HepG2 (cell line): Measurements from ENCODE around the gene NCAPD2. TPM values are rescaled to one million over a fixed set of nuclear protein-coding genes. Genes with fewer than 3 reads are reported as not detected.

Experiments used
- ATF7 ChIP-seq, 2 experiments: fragments of 450-650 bp in 1 of 2; sonication (generic) in 1 of 2; formaldehyde crosslinking in 1 of 2; IDR thresholded peaks; 2 replicates each; pipeline versions ENCODE4 v1.4.0 to v1.6.1; 2016 to 2020; ENCODE audit warnings: antibody characterized with exemption in 1 of 2, mild to moderate bottlenecking in 1 of 2, missing genetic modification reagents in 1 of 2
- CC2D1A ChIP-seq: sonication (generic); formaldehyde crosslinking; IDR thresholded peaks from 2 replicates; pipeline ENCODE4 v1.8.1; 2023; ENCODE audit warnings: mild to moderate bottlenecking, missing genetic modification reagents
- DR1 ChIP-seq: sonication (generic); formaldehyde crosslinking; IDR thresholded peaks from 2 replicates; pipeline ENCODE4 v1.8.0; 2021; ENCODE audit warnings: mild to moderate bottlenecking, missing genetic modification reagents, inconsistent platforms
- ETV6 ChIP-seq: sonication (generic); formaldehyde crosslinking; conservative IDR thresholded peaks from 2 replicates; pipeline ENCODE4 v1.4.0; 2020; ENCODE audit warnings: missing genetic modification reagents
- GLI4 ChIP-seq: sonication (generic); formaldehyde crosslinking; IDR thresholded peaks from 2 replicates; pipeline ENCODE4 v1.5.1; 2020; ENCODE audit warnings: missing genetic modification reagents, mild to moderate bottlenecking, moderate library complexity, borderline replicate concordance
- IRF2 ChIP-seq: IDR thresholded peaks from 2 replicates; pipeline ENCODE4 v1.6.1; 2018; ENCODE audit warnings: missing genetic modification reagents, missing compliant biosample characterization
- IRX3 ChIP-seq: sonication (generic); formaldehyde crosslinking; IDR thresholded peaks from 2 replicates; pipeline ENCODE4 v1.8.1; 2023; ENCODE audit warnings: mild to moderate bottlenecking, low read depth, missing genetic modification reagents, borderline replicate concordance
- SSRP1 ChIP-seq: IDR thresholded peaks from 2 replicates; pipeline ENCODE4 v1.6.1; 2016; ENCODE audit warnings: control low read depth
- TAF1 ChIP-seq: sonication (generic); formaldehyde crosslinking; IDR thresholded peaks from 2 replicates; pipeline ENCODE4 v1.4.0; 2020; ENCODE audit warnings: missing genetic modification reagents
- TARDBP ChIP-seq: sonication (generic); formaldehyde crosslinking; IDR thresholded peaks from 2 replicates; pipeline ENCODE4 v1.8.0; 2022; ENCODE audit warnings: mild to moderate bottlenecking, missing genetic modification reagents
- ZFP36 ChIP-seq: fragments of 150-350 bp; IDR thresholded peaks from 2 replicates; pipeline ENCODE4 v1.6.1; 2018; ENCODE audit warnings: borderline replicate concordance, low read length, low read depth; ENCODE audit not compliant: partially characterized antibody
- ZNF10 ChIP-seq: sonication (generic); formaldehyde crosslinking; IDR thresholded peaks from 2 replicates; pipeline ENCODE4 v1.4.0; 2020; ENCODE audit warnings: mild to moderate bottlenecking, low read depth, missing genetic modification reagents, borderline replicate concordance
- ZNF331 ChIP-seq: sonication (generic); formaldehyde crosslinking; IDR thresholded peaks from 2 replicates; pipeline ENCODE4 v1.4.0; 2020; ENCODE audit warnings: missing genetic modification reagents
- ZSCAN22 ChIP-seq: sonication (generic); formaldehyde crosslinking; IDR thresholded peaks from 2 replicates; pipeline ENCODE4 v1.4.0; 2020; ENCODE audit warnings: mild to moderate bottlenecking, missing genetic modification reagents
- polyA plus RNA-seq, 8 experiments: library from polyadenylated mRNA; depleted of rRNA in 3 of 8; stranded (reverse) in 7 of 8; unstranded in 1 of 8; fragments of >200 nt; fragmentation: Illumina TruSeq in 4 of 8; extraction: Trizol in 4 of 8; gene quantifications; 2 replicates each; pipeline versions ENCODE4 v1.2.1 to v1.2.3, GENCODE V29; 2011 to 2016; ENCODE audit warnings: low read depth in 4 of 8, missing spikeins in 1 of 8, mixed read lengths in 1 of 8; ENCODE audit not compliant: insufficient read depth in 1 of 8
- total RNA-seq, 5 experiments: library from RNA; depleted of rRNA; stranded (reverse); fragments of >200 nt; fragmentation: Illumina TruSeq; extraction: Trizol; gene quantifications; 2 replicates each; pipeline ENCODE4 v1.2.3, GENCODE V29; 2016; ENCODE audit warnings: low read depth in 1 of 5
- TF ChIP-seq, protein P1 (sequence below): sonication (generic); formaldehyde crosslinking; IDR thresholded peaks from 2 replicates; pipeline ENCODE4 v1.4.0; 2020; ENCODE audit warnings: missing genetic modification reagents
- TF ChIP-seq, protein P2 (sequence below): IDR thresholded peaks from 2 replicates; pipeline ENCODE4 v1.6.1; 2012; ENCODE audit warnings: inconsistent platforms
- TF ChIP-seq, protein P3 (sequence below): IDR thresholded peaks from 2 replicates; pipeline ENCODE4 v1.6.1; 2016
- TF ChIP-seq, protein P4 (sequence below): sonication (generic); formaldehyde crosslinking; IDR thresholded peaks from 2 replicates; pipeline ENCODE4 v1.5.0; 2020; ENCODE audit warnings: missing genetic modification reagents
- TF ChIP-seq, protein P5 (sequence below): sonication (generic); formaldehyde crosslinking; IDR thresholded peaks from 2 replicates; pipeline ENCODE4 v1.9.0; 2021; ENCODE audit warnings: missing genetic modification reagents, borderline replicate concordance
- TF ChIP-seq, protein P6 (sequence below): sonication (generic); formaldehyde crosslinking; IDR thresholded peaks from 2 replicates; pipeline ENCODE4 v1.5.0; 2020; ENCODE audit warnings: missing genetic modification reagents, mild to moderate bottlenecking, borderline replicate concordance

The NCAPD2 gene
- total and polyA plus RNA-seq, 2 of the 13 experiments (the other 11 are each of a cell fraction or from before 2014, with no cell fraction given) = 51.1 to 65.6 TPM

DNA sequence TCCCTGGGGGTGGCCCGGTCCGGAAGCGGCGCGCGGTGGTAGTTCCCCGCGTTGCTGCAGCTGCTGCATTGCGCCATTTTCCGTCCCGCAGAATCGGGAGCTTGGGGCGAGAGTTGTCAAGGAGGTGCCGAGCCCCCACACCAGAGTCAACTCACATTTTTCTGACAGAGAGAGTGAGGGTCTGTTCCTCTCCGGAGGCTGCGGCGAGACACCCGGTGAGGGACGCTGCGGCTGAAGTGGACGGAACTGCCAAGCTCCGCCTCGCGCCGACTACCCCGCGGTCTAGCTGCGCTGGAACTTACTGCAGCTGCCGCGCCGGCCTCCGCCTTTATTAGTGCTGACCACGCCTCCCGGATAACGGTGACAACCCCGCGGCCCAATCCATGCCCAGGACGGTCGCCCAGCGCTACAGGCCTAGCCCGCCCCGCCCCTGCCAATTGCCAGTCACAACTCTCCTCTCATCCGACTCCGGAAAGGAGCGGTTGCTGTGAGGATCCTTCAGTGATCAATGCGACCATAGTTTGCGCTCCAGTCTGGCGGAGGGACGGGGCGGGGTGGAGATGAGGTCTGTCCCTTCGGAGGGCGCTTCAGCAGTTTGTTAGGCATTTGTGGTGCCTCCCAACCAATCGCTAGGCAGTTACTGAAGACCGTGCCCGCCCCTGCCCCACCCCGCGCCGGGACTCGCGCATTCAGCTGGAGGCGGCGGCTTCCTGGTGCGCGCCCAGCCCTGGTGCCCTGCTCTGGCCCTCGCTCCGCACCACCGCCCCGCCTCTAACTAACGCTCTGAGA is 23.3 kb upstream of the NCAPD2 start, which contains the start of gene VAMP1 (continued):
- TF ChIP-seq, protein P1, sequence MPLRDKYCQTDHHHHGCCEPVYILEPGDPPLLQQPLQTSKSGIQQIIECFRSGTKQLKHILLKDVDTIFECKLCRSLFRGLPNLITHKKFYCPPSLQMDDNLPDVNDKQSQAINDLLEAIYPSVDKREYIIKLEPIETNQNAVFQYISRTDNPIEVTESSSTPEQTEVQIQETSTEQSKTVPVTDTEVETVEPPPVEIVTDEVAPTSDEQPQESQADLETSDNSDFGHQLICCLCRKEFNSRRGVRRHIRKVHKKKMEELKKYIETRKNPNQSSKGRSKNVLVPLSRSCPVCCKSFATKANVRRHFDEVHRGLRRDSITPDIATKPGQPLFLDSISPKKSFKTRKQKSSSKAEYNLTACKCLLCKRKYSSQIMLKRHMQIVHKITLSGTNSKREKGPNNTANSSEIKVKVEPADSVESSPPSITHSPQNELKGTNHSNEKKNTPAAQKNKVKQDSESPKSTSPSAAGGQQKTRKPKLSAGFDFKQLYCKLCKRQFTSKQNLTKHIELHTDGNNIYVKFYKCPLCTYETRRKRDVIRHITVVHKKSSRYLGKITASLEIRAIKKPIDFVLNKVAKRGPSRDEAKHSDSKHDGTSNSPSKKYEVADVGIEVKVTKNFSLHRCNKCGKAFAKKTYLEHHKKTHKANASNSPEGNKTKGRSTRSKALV (CRISPR knock-in tag) = peak; percentile 25; the same call in 1 of the 2 replicates
- TF ChIP-seq, protein P2, sequence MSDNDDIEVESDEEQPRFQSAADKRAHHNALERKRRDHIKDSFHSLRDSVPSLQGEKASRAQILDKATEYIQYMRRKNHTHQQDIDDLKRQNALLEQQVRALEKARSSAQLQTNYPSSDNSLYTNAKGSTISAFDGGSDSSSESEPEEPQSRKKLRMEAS = peak; percentile 70; the same call in 1 of the 2 replicates
- TF ChIP-seq, protein P3, sequence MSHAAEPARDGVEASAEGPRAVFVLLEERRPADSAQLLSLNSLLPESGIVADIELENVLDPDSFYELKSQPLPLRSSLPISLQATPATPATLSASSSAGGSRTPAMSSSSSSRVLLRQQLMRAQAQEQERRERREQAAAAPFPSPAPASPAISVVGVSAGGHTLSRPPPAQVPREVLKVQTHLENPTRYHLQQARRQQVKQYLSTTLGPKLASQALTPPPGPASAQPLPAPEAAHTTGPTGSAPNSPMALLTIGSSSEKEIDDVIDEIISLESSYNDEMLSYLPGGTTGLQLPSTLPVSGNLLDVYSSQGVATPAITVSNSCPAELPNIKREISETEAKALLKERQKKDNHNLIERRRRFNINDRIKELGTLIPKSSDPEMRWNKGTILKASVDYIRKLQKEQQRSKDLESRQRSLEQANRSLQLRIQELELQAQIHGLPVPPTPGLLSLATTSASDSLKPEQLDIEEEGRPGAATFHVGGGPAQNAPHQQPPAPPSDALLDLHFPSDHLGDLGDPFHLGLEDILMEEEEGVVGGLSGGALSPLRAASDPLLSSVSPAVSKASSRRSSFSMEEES = 0 out of 2 replicates have a peak, but pooled peaks have one; percentile 7
- TF ChIP-seq SSRP1 (CRISPR knock-in tag) = no peak
- TF ChIP-seq ZNF331 (CRISPR knock-in tag) = 0 out of 2 replicates have a peak, but pooled peaks have one; percentile 29
- peak; percentile 82 for TF ChIP-seq ETV6
- no peak for TF ChIP-seq ZNF10 (CRISPR knock-in tag)
- peak; percentile 76; the same call in 1 of the 2 replicates for TF ChIP-seq TARDBP (CRISPR knock-in tag)
- TF ChIP-seq ZFP36 = no peak
- no peak for TF ChIP-seq IRX3 (CRISPR knock-in tag)
- TF ChIP-seq DR1 (CRISPR knock-in tag) = peak; percentile 99
- no peak for TF ChIP-seq CC2D1A (CRISPR knock-in tag)
- TF ChIP-seq ZSCAN22 (CRISPR knock-in tag) = no peak
- TF ChIP-seq, protein P4, sequence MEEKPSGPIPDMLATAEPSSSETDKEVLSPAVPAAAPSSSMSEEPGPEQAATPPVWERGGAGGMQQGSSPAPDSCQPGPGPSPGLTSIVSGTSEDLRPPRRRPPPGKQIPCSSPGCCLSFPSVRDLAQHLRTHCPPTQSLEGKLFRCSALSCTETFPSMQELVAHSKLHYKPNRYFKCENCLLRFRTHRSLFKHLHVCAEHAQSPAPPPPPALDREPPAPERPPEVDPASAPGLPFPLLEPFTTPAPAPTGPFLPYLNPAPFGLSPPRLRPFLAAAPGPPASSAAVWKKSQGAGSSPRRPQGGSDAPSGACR (CRISPR knock-in tag) = peak; percentile 76; the same call in 1 of the 2 replicates
- TF ChIP-seq IRF2 (CRISPR knock-in tag) = peak; percentile 56; the same call in 1 of the 2 replicates
- TF ChIP-seq GLI4 = no peak
- TF ChIP-seq, protein P5, sequence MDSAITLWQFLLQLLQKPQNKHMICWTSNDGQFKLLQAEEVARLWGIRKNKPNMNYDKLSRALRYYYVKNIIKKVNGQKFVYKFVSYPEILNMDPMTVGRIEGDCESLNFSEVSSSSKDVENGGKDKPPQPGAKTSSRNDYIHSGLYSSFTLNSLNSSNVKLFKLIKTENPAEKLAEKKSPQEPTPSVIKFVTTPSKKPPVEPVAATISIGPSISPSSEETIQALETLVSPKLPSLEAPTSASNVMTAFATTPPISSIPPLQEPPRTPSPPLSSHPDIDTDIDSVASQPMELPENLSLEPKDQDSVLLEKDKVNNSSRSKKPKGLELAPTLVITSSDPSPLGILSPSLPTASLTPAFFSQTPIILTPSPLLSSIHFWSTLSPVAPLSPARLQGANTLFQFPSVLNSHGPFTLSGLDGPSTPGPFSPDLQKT (CRISPR knock-in tag) = no peak
- TF ChIP-seq ATF7 (IDR thresholded peaks at IDR 0.05) = no peak
- TF ChIP-seq ATF7 (CRISPR knock-in tag; IDR thresholded peaks at IDR 0.05) = no peak
- TF ChIP-seq TAF1 (CRISPR knock-in tag) = peak; percentile 98
- TF ChIP-seq, protein P6, sequence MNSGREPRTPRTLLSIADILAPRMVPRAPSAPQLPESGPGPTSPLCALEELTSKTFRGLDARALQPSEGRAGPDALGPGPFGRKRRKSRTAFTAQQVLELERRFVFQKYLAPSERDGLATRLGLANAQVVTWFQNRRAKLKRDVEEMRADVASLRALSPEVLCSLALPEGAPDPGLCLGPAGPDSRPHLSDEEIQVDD (CRISPR knock-in tag) = no peak
